Measurements from ENCODE around the gene DDIT4L.

DNA sequence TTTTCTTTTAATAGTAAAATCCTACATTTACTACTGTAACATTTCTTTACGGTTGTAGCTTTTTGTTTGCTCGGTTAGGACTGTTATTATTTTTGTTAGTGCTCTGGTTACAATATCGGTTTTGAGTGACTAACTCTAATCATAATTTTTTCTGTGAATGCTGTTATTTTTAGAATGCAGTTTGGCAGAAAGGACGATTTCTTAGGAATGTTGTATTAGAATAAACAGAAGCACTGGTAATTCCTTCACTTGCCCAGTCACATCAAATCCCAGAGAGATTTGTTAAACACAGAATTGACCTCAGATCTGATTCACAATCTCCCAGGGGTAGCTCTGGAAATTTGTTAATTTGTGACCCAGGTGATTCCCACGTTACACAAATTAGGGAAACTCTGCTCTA lies 21.7 kb downstream of the DDIT4L start:
- no peak for TF ChIP-seq CTCF (IDR thresholded peaks at IDR 0.05)
- TF ChIP-seq POLR2A (IDR thresholded peaks at IDR 0.05), result no peak

All from Peyer's patch (tissue), 4 donors.